ENCODE data around the gene RAB8A. TPM values are rescaled to one million over a fixed set of nuclear protein-coding genes. Genes with fewer than 3 reads are reported as not detected.
A peak's percentile ranks its signal among the peaks of the same experiment; 100 is the strongest.

The RAB8A gene
- polyA plus RNA-seq, 3 donors, result 109 to 124 (median 114) TPM

- H3K27me3 ChIP-seq (ENCODE audit: control insufficient read depth in 2 of 2, insufficient read depth in 2 of 2, low read length in 2 of 2), result no peaks in the 10 kb centered on the region
- H3K36me3 Mint-ChIP-seq, result peaks cover 83 to 97% of the 10 kb centered on the region in 2 donors
Measured at GRCh38 chr19:16089010-16089846, 22.5 kb upstream of the RAB8A start.

More at GRCh38 chr19:16089010-16089846, 22.5 kb upstream of the RAB8A start:
- H3K4me1 Mint-ChIP-seq, result peaks cover 22% of the 10 kb centered on the region
- peaks cover 49% of the 10 kb centered on the region for H3K79me2 ChIP-seq (ENCODE audit: insufficient read depth, low read length)
- peaks cover 15 to 27% of the 10 kb centered on the region in 2 donors for H3K4me1 ChIP-seq (ENCODE audit: control insufficient read depth in 1 of 2, insufficient read depth in 2 of 2, low read length in 2 of 2)
- no peak overlapping the region for H2AFZ ChIP-seq (ENCODE audit: insufficient read depth, low read depth, low read length, poor library complexity, severe bottlenecking)
- no peak overlapping the region for H3K4me2 ChIP-seq (replicated peaks; ENCODE audit: extremely low read depth, low read length, poor library complexity, severe bottlenecking)
- no peaks in the 10 kb centered on the region for H3K9me3 ChIP-seq (replicated peaks in 1 of 2; ENCODE audit: control insufficient read depth in 1 of 2, insufficient read depth in 1 of 2, low read length in 2 of 2)
- DNase-seq, result no peak
- H3K9ac ChIP-seq (ENCODE audit: insufficient read depth, low read length, poor library complexity, severe bottlenecking), result no peak overlapping the region
- peaks cover 80 to 87% of the 10 kb centered on the region in 2 donors for H3K36me3 ChIP-seq (replicated peaks in 1 of 2; ENCODE audit: control insufficient read depth in 1 of 2, insufficient read depth in 2 of 2, low read length in 2 of 2)
- no peak overlapping the region for H3K4me3 ChIP-seq (replicated peaks in 1 of 3; ENCODE audit: low read depth in 2 of 3, low read length in 3 of 3)
- peaks cover 63% of the 10 kb centered on the region for H4K20me1 ChIP-seq (ENCODE audit: insufficient read depth, low read length)
- intact Hi-C loops (cut with micrococcal nuclease), result loop anchor here in 1 of 2 donors (2.0 kb wide), 1 partner anchor 16 kb away; no protein-coding TSS in a partner anchor
- H3K4me3 Mint-ChIP-seq, result no peak overlapping the region
- H3K27ac ChIP-seq (ENCODE audit: low read depth in 1 of 2, low read length in 2 of 2), result no peak overlapping the region
- no peak for TF ChIP-seq CTCF (IDR thresholded peaks at IDR 0.05)
- peak overlapping the region in 2 of 7 donors; percentile 27 to 32 for H3K27ac Mint-ChIP-seq
- peaks cover 0 to 3% (median 0%) of the 10 kb centered on the region in 3 donors for H3K27me3 Mint-ChIP-seq (ENCODE audit: low read depth in 3 of 3)
- H3K9me3 Mint-ChIP-seq, result no peaks in the 10 kb centered on the region
- 98% methylated on average over 7 of the region's 10 CpGs for WGBS (ENCODE audit: insufficient coverage)
